NCI-H2227 treated with DMSO at 0.1 percent for 48 hours (cell line): Measurements from ENCODE around the gene KRTAP5-8.
"Not testable (repeated sequence)": the region's sequence is repeated elsewhere in the genome, so short reads cannot be mapped to it uniquely, and the experiment has no call there.

Source experiments
- DNase-seq: peaks from one replicate; lab custom pipeline; 2025; lab: John Stamatoyannopoulos, UW

The KRTAP5-8 gene

DNA sequence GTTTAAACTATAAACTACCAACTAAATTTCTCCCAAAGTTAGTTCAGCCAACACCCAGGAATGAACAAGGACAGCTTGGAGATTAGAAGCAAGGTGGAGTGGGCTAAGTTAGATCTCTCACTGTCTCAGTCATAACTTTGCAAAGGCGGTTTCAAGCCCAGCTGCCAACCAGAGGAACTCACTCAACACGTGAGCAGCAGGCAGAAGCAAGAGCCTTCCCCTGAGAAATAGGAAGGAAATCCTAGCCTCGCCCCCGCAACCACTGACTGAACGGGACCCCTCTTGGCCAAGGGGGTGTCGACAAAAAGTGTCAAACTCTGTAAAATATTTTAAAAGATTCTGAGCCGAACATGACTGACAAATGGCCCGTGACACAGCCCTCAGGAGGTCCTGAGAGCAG, 6.0 kb downstream of the KRTAP5-8 start:
- DNase-seq: no peak

DNA sequence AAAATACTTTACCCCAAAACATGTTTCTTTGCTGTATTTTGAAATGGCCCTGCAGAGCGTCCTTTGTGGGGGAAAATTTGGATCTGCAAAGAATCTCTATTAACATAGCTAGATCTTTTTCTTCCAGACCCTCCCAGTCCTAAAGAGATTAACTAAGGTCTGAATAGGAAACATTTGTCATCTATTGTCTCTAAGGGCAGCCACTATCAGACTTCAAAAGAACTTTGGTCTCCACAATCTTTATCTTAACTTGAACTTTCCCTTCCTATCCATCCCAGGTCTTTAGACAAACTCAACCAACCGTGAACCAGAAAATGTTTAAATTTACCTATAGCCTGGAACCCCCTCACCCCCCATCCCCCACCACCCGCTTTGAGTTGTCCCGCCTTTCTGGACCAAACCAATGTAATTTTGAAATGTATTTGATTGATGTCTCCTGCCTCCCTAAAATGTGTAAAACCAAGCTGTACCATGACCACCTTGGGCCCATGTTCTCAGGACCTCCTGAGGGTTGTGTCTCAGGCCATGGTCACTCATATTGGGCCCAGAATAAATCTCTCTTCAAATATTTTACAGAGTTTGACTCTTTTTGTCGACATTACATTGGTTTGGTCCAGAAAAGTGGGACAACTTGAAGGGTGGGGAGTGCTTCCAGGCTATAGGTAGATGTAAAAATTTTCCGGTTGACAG, 6.8 kb downstream of the KRTAP5-8 start:
- no peak for DNase-seq

DNA sequence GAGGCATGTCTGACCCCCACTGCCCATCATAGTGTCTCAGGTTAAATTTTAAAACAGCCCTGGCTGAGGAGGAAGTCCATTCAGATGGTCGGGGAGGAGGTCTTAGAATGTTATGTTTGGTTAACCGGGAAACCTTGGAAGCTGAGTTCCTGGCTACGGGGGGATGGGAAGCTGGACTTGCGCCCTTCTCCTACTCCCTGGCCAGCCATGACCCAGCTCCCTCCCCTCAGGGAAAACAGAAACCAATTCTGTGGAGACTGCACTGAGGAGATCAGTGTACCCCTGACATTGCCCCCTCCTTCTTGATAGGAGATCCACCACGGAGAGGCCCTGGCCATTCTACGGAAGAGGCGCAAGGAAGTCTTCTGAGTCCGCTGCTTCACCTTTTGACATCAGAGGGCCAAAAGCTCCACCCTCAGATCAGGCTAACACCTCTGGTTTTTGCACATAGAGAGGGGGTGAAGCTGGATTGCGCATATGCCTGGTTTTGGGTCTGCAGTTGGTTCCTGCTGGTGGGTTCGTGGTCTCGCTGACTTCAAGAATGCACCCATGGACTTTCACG, 7.7 kb downstream of the KRTAP5-8 start:
- DNase-seq: no peak

DNA sequence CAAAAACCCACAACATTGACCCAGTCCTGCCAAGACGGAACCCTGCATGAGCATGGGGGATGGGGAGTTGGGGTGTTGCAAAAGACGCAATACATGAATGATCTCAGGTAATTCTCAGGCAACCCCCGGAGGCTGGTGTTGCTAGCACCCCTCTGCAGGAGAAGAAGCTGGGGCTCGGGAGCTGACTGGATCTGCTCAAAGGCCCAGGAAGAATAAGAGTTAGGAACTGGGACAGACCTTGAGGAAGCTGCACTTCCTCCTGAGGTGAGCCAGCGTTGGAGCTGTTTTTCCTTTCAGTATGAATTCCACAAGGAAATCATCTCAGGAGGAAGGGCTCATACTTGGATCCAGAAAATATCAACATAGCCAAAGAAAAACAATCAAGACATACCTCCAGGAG, 10.3 kb downstream of the KRTAP5-8 start, which contains the start of gene KRTAP5-9:
KRTAP5-9 (plus strand) TSS at position 301 of the 400 bp plus-strand sequence. CDS start 238 bp downstream, outside the sequence.
- no peak for DNase-seq

DNA sequence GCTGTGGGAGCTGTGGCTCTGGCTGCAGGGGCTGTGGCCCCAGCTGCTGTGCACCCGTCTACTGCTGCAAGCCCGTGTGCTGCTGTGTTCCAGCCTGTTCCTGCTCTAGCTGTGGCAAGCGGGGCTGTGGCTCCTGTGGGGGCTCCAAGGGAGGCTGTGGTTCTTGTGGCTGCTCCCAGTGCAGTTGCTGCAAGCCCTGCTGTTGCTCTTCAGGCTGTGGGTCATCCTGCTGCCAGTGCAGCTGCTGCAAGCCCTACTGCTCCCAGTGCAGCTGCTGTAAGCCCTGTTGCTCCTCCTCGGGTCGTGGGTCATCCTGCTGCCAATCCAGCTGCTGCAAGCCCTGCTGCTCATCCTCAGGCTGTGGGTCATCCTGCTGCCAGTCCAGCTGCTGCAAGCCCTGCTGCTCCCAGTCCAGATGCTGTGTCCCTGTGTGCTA, 10.9 kb downstream of the KRTAP5-8 start:
- no peak for DNase-seq

DNA sequence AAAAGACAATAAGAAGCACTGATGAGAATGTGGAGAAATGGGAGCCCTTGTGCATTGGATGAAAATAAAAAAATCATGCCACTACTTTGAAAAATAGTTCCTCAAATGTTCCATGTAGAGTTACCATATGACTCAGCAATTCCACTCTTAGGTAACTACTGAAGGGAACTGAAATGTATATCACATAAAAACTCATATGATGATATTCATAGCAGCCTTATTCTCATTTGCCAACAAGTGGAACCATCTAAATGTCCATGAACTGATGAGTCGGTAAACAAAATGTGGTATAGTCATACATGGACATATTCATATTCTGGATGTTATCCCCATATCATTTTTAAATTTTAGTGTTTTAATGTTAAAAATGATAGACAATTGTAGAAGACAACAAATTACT, 13.9 kb downstream of the KRTAP5-8 start:
- DNase-seq: no peak

DNA sequence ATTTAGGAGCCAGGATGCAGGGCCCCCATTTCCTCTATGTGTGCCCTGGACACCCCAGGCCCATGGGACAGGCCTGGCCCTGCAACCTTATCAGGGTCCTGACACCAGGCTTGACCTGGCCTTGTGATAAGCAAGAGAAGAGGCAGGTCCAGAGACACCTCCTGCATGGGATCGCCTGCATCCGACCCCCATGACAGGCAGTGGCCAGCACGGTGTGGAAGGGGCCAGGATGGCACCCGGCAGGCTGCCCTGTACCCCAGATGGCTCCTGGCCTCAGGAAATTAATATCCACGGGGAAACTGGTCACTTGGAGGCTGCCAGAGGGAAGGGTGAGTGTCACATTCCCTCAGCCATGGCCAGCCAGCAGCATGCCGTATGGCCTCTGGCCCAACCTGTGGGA, 17.2 kb downstream of the KRTAP5-8 start:
- DNase-seq: no peak

DNA sequence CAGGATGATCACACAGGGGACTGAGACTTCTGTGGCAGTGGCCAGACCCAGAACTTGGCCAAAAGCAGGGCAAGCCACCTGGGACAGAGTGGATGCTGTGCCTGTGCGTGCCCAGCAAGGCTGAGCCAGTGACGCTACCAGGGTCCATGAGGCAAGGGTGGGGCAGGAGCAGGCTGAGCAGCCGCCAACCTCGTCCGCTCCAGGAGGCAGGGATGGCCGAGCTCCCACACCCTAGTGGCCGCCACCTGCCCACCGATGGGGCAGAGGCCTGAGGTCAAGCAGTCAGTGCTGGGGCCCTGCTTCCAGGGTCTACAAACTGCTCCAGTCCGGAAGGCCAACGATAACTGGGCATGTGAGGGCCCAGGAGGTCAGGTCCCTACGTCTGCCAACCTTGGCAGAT, 17.7 kb downstream of the KRTAP5-8 start:
- DNase-seq: no peak

DNA sequence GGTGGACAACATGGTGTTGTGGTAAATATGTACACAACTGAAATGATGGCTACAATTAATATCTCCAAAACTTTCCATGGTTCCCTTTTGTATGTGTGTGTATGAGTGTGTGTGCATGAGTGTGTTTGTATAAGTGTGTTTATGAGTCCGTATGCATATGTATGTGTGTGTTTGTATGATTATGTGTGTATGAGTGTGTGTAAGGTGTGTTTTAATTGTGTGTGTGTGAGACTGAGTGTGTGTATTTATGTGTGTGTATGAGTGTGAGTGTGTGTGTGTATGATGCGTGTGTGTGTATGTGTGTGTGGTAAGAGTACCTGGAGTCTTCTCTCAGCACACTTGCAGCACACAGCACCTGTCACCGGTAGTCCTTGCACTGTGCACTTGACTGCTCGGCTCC, 18.2 kb downstream of the KRTAP5-8 start:
- no peak for DNase-seq

DNA sequence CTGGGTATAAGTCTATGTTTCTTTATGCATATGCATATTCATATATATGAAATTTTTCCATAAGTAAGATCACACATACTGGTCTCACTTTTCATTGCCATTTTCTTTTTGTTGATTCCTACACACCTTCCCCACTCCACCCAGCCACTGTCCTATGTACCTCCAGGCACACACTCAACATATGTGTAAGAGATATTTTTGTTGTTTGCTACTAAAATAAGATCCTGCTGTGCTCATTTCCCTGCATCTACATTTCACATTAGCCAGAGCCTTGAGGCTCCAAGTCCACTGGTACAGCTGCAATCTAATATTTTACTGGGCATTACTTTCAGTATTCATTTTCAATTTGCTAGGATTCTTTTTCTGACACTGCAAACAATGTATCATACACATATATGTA, 19.4 kb downstream of the KRTAP5-8 start:
- DNase-seq: no peak

DNA sequence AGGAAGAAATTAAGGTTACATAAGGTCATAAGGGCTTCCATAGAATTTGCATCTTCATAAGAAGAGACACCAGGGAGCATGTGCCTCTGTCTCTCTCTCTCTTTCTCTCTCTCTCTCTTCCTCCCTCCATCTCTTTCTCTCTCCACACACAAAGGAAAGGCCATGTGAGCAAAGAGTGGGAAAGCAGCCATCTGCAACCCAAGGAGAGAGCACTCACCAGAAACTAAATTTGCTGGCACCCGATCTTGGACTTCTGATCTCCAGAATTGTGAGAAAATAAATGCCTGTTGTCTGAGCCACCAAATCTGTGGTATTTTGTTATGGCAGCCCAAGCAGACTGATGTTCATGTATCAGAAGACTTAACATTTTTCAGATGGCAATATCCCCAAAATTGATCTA, 21.2 kb downstream of the KRTAP5-8 start:
- no peak for DNase-seq

DNA sequence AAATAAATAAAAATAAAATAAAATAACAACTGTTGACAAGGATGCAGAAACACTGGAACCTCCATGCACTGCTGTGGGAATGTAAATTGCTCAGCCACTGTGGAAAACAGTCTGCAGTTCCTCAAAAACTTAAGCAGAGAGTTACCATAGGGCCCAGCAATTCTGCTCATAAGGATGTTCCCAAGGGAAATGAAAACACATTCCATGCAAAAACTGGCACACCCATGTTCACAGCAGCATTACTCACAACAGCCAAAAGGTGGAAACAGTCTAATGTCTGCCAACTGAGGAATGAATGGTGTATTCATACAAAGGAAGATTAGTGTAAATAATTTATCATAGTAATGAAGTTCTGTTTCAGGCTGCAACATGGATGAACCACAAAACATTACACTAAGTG, 24.3 kb downstream of the KRTAP5-8 start:
- no peak for DNase-seq

DNA sequence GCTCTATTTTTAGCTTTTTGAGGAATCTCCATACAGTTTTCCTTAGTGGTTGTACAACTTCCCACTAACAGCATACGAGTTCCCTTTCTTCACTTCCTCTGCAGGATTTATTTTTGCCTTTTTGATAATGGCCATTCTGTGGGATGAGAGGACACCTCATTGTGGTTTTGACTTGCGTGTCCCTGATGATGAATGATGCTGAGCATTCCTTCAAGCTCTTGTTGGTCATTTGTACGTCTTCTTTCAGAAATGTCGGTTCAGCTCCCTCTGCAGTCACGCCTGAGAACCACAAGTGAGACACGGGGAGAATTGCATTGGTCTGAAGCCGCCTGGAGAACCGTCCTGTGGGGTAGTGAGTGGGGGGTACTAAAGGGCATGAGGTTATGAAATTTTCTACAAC, 25.6 kb downstream of the KRTAP5-8 start:
- DNase-seq: no peak

DNA sequence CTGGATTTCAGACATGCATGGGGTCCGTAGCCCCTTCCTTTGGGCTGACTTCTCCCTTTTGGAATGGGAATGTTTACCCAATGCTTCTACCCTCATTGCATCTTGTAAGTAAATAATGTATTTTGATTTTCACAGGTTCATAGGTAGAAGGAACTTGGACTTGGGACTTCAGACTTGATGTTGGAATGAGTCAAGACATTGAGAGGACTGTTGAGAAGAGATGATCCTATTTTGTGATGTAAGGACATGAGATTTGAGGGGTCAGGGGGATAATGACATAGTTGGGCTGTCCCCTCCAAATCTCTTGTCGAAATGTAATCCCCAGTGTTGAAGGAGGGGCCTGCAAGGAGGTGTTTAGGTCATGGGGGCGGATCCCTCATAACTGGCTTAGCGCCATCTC, 26.6 kb downstream of the KRTAP5-8 start:
- no peak for DNase-seq

DNA sequence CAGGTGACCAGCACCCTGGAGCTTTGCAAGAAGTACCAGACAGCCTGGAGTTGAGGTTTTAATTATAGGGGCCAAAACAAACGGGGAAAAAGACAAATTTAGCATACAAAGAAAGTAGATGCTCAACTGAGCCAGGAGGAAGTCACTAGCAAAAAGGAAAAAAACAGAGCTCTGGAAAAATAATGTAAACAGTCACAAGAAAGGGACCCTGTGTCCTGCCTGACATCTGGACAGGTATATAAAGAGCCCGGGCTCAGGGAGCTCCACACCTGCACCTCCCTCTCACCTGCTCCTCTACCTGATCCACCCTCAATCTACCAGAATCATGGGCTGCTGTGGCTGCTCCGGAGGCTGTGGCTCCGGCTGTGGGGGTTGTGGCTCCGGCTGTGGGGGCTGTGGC, 27.4 kb downstream of the KRTAP5-8 start, which contains the start of gene KRTAP5-10:
KRTAP5-10 (plus strand) TSS at position 301 of the 400 bp plus-strand sequence; CDS start at position 326, 25 bp downstream.
- no peak for DNase-seq

DNA sequence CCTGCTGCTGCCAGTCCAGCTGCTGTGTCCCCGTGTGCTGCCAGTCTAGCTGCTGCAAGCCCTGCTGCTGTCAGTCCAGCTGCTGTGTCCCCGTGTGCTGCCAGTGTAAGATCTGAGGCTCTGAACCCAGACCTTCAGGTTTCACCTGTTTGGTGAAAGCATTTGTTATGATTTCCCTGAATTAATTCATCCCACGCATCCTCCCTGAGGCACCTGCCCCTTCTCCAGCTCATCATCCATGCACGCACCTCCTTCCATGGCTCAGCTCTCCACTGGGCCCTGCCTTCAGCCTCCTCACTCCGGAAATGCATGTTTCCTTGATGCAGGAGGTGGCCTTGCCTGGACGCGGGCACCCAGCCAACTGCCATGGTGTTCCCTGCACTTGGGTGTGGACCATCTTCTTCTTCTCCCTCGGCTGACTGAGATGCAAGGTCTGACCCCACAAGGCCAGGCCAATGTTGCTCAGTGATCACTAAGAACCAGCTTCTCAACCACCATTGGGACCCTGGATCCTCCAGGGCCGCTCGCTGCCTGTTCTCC, 28.3 kb downstream of the KRTAP5-8 start:
- no peak for DNase-seq

DNA sequence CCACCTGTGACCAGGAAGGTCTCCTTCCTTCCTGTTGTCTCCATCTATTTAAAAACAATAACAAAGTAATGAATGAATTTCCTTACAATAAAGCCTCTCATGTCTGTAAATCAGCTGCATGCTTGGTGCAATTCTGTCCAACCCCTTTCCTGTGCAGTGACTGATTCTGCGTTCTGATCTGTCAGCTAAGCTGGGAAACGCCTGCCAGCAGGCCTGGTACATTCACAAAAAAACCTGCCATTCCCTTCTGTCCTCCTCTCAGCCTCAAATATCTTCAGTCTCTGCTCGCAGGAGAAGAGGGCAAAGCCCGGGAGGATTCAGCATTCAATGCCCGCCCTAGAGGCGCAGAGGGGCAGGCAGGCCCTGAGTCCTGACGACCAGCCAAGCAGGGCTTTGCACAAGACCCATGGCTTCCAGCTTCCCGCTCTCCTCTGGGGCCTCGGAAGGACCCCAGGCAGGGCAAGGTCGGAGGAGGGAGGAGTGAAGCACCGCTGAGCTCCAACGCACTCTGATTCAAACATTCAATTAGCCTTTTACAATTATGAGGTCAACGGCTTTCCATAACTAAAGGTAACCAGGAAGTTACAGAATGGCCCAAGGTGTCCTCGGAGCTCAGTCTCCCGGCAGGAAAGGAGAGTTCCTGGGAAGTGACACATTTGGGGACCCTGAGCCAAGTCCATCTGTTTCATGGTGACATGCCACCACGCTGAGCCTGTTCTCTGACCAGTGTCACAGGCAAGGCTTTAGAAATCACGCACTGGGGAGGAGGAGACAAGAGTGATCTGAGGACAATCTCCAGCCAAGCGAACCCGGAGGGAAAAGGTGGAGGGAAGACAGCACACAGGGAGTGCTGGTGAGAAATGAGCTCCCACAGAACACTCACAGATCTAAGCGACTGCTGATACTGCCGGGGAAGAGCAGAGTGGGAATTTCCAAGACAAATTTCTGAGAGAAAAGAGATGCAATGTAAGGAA, 29.1 kb downstream of the KRTAP5-8 start:
- not testable (repeated sequence) for DNase-seq

DNA sequence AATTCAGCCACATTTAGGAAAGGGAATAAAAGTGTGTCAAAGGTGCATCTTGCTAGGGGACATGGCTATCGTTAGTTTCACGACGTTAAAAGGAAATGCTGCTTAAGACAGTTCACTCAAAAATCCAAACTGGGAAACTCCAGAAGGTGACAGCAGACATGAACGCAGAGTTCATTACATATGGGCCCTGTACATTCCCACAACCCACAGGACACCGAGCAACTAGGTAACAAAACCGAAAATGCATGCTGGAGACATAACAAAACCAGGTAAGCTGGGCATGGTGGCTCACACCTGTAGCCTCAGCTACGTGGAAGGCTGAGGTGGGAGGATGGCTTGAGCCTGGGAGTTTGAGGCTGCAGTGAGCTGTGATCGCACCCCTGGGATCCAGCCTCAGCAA, 29.8 kb downstream of the KRTAP5-8 start:
- not testable (repeated sequence) for DNase-seq

DNA sequence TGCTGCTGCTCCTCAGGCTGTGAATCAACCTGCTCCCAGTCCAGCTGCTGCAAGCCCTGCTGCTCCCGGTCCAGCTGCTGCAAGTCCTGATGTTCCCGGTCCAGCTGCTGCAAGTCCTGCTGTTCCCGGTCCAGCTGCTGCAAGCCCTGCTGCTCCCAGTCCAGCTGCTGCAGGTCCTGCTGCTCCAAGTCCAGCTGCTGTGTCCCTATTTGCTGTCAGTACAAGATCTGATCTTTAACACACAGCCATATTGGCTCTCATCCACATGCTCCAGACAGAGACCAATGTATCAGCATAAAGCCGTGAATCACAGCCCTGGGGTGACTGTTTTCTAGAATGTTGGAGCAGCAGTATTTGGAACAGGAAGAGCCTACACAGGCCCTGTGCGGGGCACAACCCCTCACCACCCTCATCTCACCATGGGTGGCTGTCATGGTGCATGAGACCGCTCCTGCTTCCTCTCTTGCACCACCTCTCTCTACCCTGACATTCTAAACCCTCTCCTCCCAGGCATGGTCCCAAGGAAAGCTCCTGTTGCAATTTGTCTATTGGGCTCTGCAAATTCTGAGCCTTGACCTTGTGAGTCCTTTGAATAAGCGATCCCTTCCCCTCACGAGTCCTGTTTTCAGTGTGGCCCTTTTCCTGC, 31.0 kb downstream of the KRTAP5-8 start:
- DNase-seq: no peak

DNA sequence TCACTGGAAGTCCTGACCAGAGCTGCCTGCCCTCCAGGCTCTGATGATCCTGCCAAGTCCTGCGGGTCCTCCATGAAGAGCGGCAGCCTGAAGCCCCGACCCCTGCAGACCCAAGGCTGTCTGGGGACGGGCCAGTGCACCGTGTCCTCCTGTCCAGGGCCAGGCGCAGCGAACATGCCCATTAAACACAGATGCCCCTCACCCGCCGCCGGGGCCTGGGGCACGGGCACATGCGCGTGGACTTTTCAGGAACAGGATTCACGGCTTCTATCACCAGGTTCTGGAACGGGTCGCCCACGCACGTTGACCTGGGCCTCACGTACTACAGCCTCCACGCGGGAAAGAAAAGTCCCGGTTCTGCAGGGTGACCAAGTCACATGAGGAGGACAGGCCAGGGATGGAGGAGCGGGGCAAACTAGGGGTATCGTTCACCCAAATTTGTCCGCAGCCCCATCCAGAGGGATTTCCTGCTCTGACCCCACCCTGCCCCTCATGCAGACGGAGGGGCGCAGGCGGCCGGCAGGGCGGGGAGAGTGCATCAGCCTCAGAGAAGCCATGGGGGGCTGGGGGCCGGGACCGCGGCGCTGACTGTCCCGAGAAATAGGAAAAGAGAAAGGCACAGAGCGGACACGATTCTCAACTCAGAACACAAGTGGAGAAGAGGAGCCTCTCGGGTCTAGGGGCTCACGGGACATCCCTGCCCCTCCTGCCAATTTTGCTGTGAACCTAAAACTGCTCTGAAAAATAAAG, 33.5 kb downstream of the KRTAP5-8 start:
- not testable (repeated sequence) for DNase-seq

DNA sequence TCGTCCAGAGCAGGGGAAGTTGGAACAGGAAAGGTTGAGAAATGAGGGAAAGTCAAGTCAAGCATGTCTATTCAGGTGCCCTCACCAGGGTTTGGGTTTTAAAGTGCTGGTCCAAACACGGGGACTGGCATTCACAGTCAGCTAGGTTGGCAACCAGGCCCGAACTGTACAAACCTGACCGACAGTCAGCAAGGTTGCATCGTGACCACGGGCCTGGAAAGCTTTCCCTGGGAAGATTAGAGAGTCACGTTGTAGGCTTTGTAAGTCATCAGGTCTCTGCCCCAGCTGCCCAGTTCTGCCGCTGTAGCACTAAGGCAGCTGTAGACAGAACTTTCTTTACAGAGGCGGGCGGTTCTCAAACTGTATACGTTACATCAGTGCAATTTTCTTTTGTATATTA, 35.0 kb downstream of the KRTAP5-8 start:
- no peak for DNase-seq
